ENCODE data around the gene LRP3. TPM values are rescaled to one million over a fixed set of nuclear protein-coding genes. Genes with fewer than 3 reads are reported as not detected.

Gene LRP3
- total and polyA plus RNA-seq, 2 experiments from 2014 or later: 3.5 to 62.7 TPM

GRCh38 chr19:33238481-33239149, 44.5 kb downstream of the LRP3 start:
- Mint-ChIP-seq H3K36me3 (ENCODE audit: low read depth) (no peaks in the 10 kb centered on the region; the same call in 2 of the 3 replicates), H3K9me3 (no peaks in the 10 kb centered on the region), H3K4me3 (no peak overlapping the region), H3K4me1 (0 out of 3 replicates have a peak, but pooled peaks cover 2% of the 10 kb centered on the region), H3K27me3 (ENCODE audit: insufficient read depth, low read depth, poor library complexity) (peaks cover 3% of the 10 kb centered on the region), H3K27ac (no peak overlapping the region)
- no peaks in the 10 kb centered on the region for H3K9me2 ChIP-seq (ENCODE audit: insufficient read depth)
- no peaks in the 10 kb centered on the region for H3K79me2 ChIP-seq (replicated peaks; ENCODE audit: insufficient read depth)
- H3K4me3 ChIP-seq: no peak overlapping the region
- TF ChIP-seq JUNB (IDR thresholded peaks at IDR 0.05; ENCODE audit: unreplicated experiment): no peak
- TF ChIP-seq NANOG (IDR thresholded peaks at IDR 0.05; ENCODE audit: borderline replicate concordance): no peak
- no peak for TF ChIP-seq STAT1 (IDR thresholded peaks at IDR 0.05; ENCODE audit: unreplicated experiment)
- TF ChIP-seq CTCF (conservative IDR thresholded peaks at IDR 0.05; ENCODE audit: low read depth in 2 of 2): no peak
- TF ChIP-seq ETS1 (IDR thresholded peaks at IDR 0.05): no peak
- TF ChIP-seq REST (IDR thresholded peaks at IDR 0.05; ENCODE audit: unreplicated experiment): no peak
- no peak for TF ChIP-seq ZNF114 (CRISPR knock-in tag; IDR thresholded peaks at IDR 0.05)
- no peak for TF ChIP-seq EZH2phosphoT487 (IDR thresholded peaks at IDR 0.05; ENCODE audit: unreplicated experiment)
- TF ChIP-seq EZH2 (IDR thresholded peaks at IDR 0.05; ENCODE audit: low read depth, unreplicated experiment): no peak
- no peak for TF ChIP-seq CREB1 (CRISPR knock-in tag; IDR thresholded peaks at IDR 0.05; ENCODE audit: low read depth)
- no peak for TF ChIP-seq POLR2AphosphoS5 (IDR thresholded peaks at IDR 0.05; ENCODE audit: low read depth)
- TF ChIP-seq ZNF462 (CRISPR knock-in tag; IDR thresholded peaks at IDR 0.05): no peak
- TF ChIP-seq ZNF331 (CRISPR knock-in tag; IDR thresholded peaks at IDR 0.05; ENCODE audit: low read depth): no peak
- DNase-seq (ENCODE audit: low spot score) (no peak), ATAC-seq (no peak)
- H3K27ac ChIP-seq (ENCODE audit: low read depth): no peak overlapping the region
- H3K4me2 ChIP-seq: no peak overlapping the region
- no peak overlapping the region for H2AFZ ChIP-seq
- H3K27me3 ChIP-seq (ENCODE audit: insufficient read depth): no peaks in the 10 kb centered on the region
- no peaks in the 10 kb centered on the region for H3K36me3 ChIP-seq (ENCODE audit: insufficient read depth)
- no peaks in the 10 kb centered on the region for H3K4me1 ChIP-seq (ENCODE audit: insufficient read depth)
- H3F3A ChIP-seq (replicated peaks; ENCODE audit: low read depth): no peaks in the 10 kb centered on the region
- H4K20me1 ChIP-seq (replicated peaks; ENCODE audit: insufficient read depth): no peaks in the 10 kb centered on the region
